IMR-90 (cell line): Measurements from ENCODE around the gene TEPSIN. TPM values are rescaled to one million over a fixed set of nuclear protein-coding genes. Genes with fewer than 3 reads are reported as not detected.
A peak's percentile ranks its signal among the peaks of the same experiment; 100 is the strongest.

ENCODE experiments used
- ATAC-seq: fragments of 200-7000 bp; cut with Tn5 transposase; 2 replicates; pipeline ENCODE4 v1.9.1; 2020; ENCODE audit warnings: low read depth, mild to moderate bottlenecking, moderate library complexity
- BruUV-seq: library from RNA; stranded (reverse); fragments of 400-500 nt; replicated peaks from 2 replicates; lab custom pipeline; 2021; lab: Mats Ljungman, UMichigan
- CTCF ChIA-PET: fragments of 300-600 bp; formaldehyde crosslinking; extraction: SDS; loops from one replicate; lab custom pipeline; 2021; ENCODE audit warnings: antibody characterized with exemption; lab: Yijun Ruan, JAX
- POLR2A ChIA-PET: fragments of 300-600 bp; sonication (Branson Sonifier 250); formaldehyde crosslinking; loops from one replicate; lab custom pipeline; 2022; ENCODE audit warnings: antibody characterized with exemption; ENCODE audit not compliant: unreplicated experiment; lab: Charles Lee
- DNase-seq: peaks from one replicate; pipeline ENCODE4 v3.0.0; 2013
- H2AFZ ChIP-seq: replicated peaks from 2 replicates; pipeline ENCODE3; 2013; ENCODE audit warnings: low read length, mild to moderate bottlenecking; ENCODE audit not compliant: poor library complexity
- H2AK5ac ChIP-seq: 2 replicates; pipeline ENCODE4 v1.6.1; 2013; ENCODE audit warnings: low read depth, low read length, inconsistent platforms
- H2AK9ac ChIP-seq: replicated peaks from 2 replicates; pipeline ENCODE3; 2013; ENCODE audit warnings: mild to moderate bottlenecking, low read depth, low read length, moderate library complexity; ENCODE audit not compliant: poor library complexity
- H2BK120ac ChIP-seq: 2 replicates; pipeline ENCODE4 v1.6.1; 2013; ENCODE audit warnings: low read depth, low read length, inconsistent platforms
- H2BK15ac ChIP-seq: 3 replicates; pipeline ENCODE4 v1.6.1; 2013; ENCODE audit warnings: low read depth, low read length, inconsistent platforms
- H2BK20ac ChIP-seq: 2 replicates; pipeline ENCODE4 v1.6.1; 2013; ENCODE audit warnings: low read depth, mild to moderate bottlenecking, inconsistent platforms, low read length, moderate library complexity
- H2BK5ac ChIP-seq: 2 replicates; pipeline ENCODE4 v1.6.1; 2013; ENCODE audit warnings: mild to moderate bottlenecking, low read depth, low read length, inconsistent platforms; ENCODE audit not compliant: poor library complexity, severe bottlenecking
- H3K14ac ChIP-seq: replicated peaks from 2 replicates; pipeline ENCODE4 v1.6.1; 2013; ENCODE audit warnings: low read depth, low read length, inconsistent platforms
- H3K18ac ChIP-seq: 2 replicates; pipeline ENCODE4 v1.6.1; 2013; ENCODE audit warnings: low read depth, low read length, control low read depth
- H3K23ac ChIP-seq: 2 replicates; pipeline ENCODE4 v1.6.1; 2013; ENCODE audit warnings: low read depth, low read length, inconsistent platforms
- H3K27ac ChIP-seq: 2 replicates; pipeline ENCODE4 v1.5.1; 2013; ENCODE audit warnings: mild to moderate bottlenecking, control low read depth, low read length; ENCODE audit not compliant: insufficient read depth
- H3K27me3 ChIP-seq: 2 replicates; pipeline ENCODE4 v1.6.1; 2013; ENCODE audit warnings: low read length; ENCODE audit not compliant: control insufficient read depth, insufficient read depth
- H3K36me3 ChIP-seq: 2 replicates; pipeline ENCODE4 v1.6.1; 2013; ENCODE audit warnings: low read length, mixed read lengths; ENCODE audit not compliant: control insufficient read depth, insufficient read depth
- H3K4ac ChIP-seq: 2 replicates; pipeline ENCODE4 v1.6.1; 2013; ENCODE audit warnings: low read depth, low read length, inconsistent platforms
- H3K4me1 ChIP-seq: 2 replicates; pipeline ENCODE4 v1.6.1; 2013; ENCODE audit warnings: low read length, mixed read lengths; ENCODE audit not compliant: control insufficient read depth, insufficient read depth
- H3K4me2 ChIP-seq: 2 replicates; pipeline ENCODE4 v1.6.1; 2013; ENCODE audit warnings: low read depth, mild to moderate bottlenecking, control low read depth, low read length, moderate library complexity
- H3K4me3 ChIP-seq: 2 replicates; pipeline ENCODE4 v1.5.1; 2013; ENCODE audit warnings: low read depth, mild to moderate bottlenecking, control low read depth, low read length, moderate library complexity; ENCODE audit not compliant: insufficient read depth
- H3K56ac ChIP-seq: 2 replicates; pipeline ENCODE4 v1.6.1; 2013; ENCODE audit warnings: low read length, inconsistent platforms; ENCODE audit not compliant: insufficient read depth; ENCODE audit errors: extremely low read depth
- H3K79me1 ChIP-seq, 2 experiments: 2 replicates each; pipeline ENCODE4 v1.6.1; 2013; ENCODE audit warnings: low read length in 2 of 2, inconsistent platforms in 1 of 2, low read depth in 1 of 2
- H3K9ac ChIP-seq: 2 replicates; pipeline ENCODE4 v1.6.1; 2013; ENCODE audit warnings: low read depth, low read length, control low read depth
- H3K9me1 ChIP-seq: 2 replicates; pipeline ENCODE4 v1.6.1; 2013; ENCODE audit warnings: low read length, inconsistent platforms; ENCODE audit not compliant: insufficient read depth
- H3K9me3 ChIP-seq: 2 replicates; pipeline ENCODE4 v1.6.1; 2013; ENCODE audit warnings: low read length; ENCODE audit not compliant: control insufficient read depth, insufficient read depth
- H4K20me1 ChIP-seq: 2 replicates; pipeline ENCODE4 v1.6.1; 2013; ENCODE audit warnings: low read length, inconsistent platforms; ENCODE audit not compliant: insufficient read depth
- H4K5ac ChIP-seq: 2 replicates; pipeline ENCODE4 v1.6.1; 2013; ENCODE audit warnings: mild to moderate bottlenecking, low read depth, low read length, control low read depth
- H4K8ac ChIP-seq, 2 experiments: 2 replicates each; pipeline ENCODE4 v1.6.1; 2013; ENCODE audit warnings: low read depth in 2 of 2, low read length in 2 of 2, control low read depth in 1 of 2, inconsistent platforms in 1 of 2
- H4K91ac ChIP-seq: 2 replicates; pipeline ENCODE4 v1.6.1; 2013; ENCODE audit warnings: low read depth, low read length, inconsistent platforms; ENCODE audit not compliant: insufficient read depth
- BHLHE40 ChIP-seq: fragments of 150-350 bp; IDR thresholded peaks from 2 replicates; pipeline ENCODE4 v1.6.1; 2016; ENCODE audit warnings: mild to moderate bottlenecking, low read depth, low read length
- CEBPB ChIP-seq: IDR thresholded peaks from 2 replicates; pipeline ENCODE4 v1.6.1; 2012; ENCODE audit warnings: low read depth, low read length, improper control_type of control experiment
- CHD1 ChIP-seq: IDR thresholded peaks from 2 replicates; pipeline ENCODE4 v1.6.1; 2012; ENCODE audit warnings: low read depth, low read length, improper control_type of control experiment
- FOS ChIP-seq: fragments of 150-350 bp; IDR thresholded peaks from 2 replicates; pipeline ENCODE4 v1.6.1; 2016; ENCODE audit warnings: low read depth, low read length
- MAFK ChIP-seq: IDR thresholded peaks from 2 replicates; pipeline ENCODE4 v1.6.1; 2012; ENCODE audit warnings: low read depth, low read length, improper control_type of control experiment
- MAZ ChIP-seq: IDR thresholded peaks from 2 replicates; pipeline ENCODE4 v1.6.1; 2012; ENCODE audit warnings: low read depth, mild to moderate bottlenecking, low read length, improper control_type of control experiment, moderate library complexity, borderline replicate concordance
- MXI1 ChIP-seq: IDR thresholded peaks from 2 replicates; pipeline ENCODE4 v1.6.1; 2012; ENCODE audit warnings: low read depth, mild to moderate bottlenecking, low read length, moderate library complexity, borderline replicate concordance
- NFE2L2 ChIP-seq: fragments of 150-350 bp; IDR thresholded peaks from 2 replicates; pipeline ENCODE4 v1.6.1; 2016; ENCODE audit warnings: low read depth, mild to moderate bottlenecking, low read length
- POLR2A ChIP-seq: IDR thresholded peaks from 2 replicates; pipeline ENCODE4 v1.6.1; 2012; ENCODE audit warnings: mild to moderate bottlenecking, low read depth, low read length
- RAD21 ChIP-seq: IDR thresholded peaks from 2 replicates; pipeline ENCODE4 v1.6.1; 2012; ENCODE audit warnings: low read length, improper control_type of control experiment
- RCOR1 ChIP-seq: IDR thresholded peaks from 2 replicates; pipeline ENCODE4 v1.6.1; 2012; ENCODE audit warnings: mild to moderate bottlenecking, low read length, improper control_type of control experiment; ENCODE audit not compliant: insufficient replicate concordance
- RFX5 ChIP-seq: IDR thresholded peaks from 2 replicates; pipeline ENCODE4 v1.8.0; 2012; ENCODE audit warnings: low read depth, mild to moderate bottlenecking, low read length, moderate library complexity
- SMC3 ChIP-seq: fragments of 150-350 bp; IDR thresholded peaks from 2 replicates; pipeline ENCODE4 v1.6.1; 2016; ENCODE audit warnings: low read depth, mild to moderate bottlenecking, antibody characterized with exemption, low read length, moderate library complexity
- WGBS, 2 experiments: methylation state at CpG; one replicate each; pipeline versions ENCODE4 v1.1.5 to v1.1.7; 2013; ENCODE audit warnings: missing lambda C conversion rate in 2 of 2; ENCODE audit not compliant: insufficient read length in 1 of 2; ENCODE audit errors: extremely low coverage in 2 of 2; 5-methylcytosine and 5-hydroxymethylcytosine counted together
- dilution Hi-C: fragments of 300-500 bp; cut with HindIII; formaldehyde crosslinking; loops from one replicate; pipeline ENCODE4 v1.14.3; 2018; ENCODE audit warnings: low sequenced_read_pairs; ENCODE audit not compliant: unreplicated experiment
- in situ Hi-C: fragments of 300-500 bp; cut with MboI; formaldehyde crosslinking; loops from 3 replicates; pipeline ENCODE4 v1.14.3; 2019; ENCODE audit warnings: low sequenced_read_pairs, inconsistent platforms, mixed read lengths
- intact Hi-C: fragments of 100-400 bp; cut with micrococcal nuclease; formaldehyde crosslinking; loops from 2 replicates; pipeline ENCODE4 v1.10.0; 2022
- polyA plus RNA-seq, 3 experiments: library from polyadenylated mRNA; depleted of rRNA; stranded (reverse); fragments of >200 nt; gene quantifications; 2 replicates each; pipeline ENCODE4 v1.2.3, GENCODE V29; 2012; ENCODE audit warnings: low replicate concordance in 1 of 3
- total RNA-seq: library from RNA; depleted of rRNA; stranded (reverse); fragments of >200 nt; gene quantifications from 2 replicates; pipeline ENCODE4 v1.2.3, GENCODE V29; 2012
- TF ChIP-seq, protein P1 (sequence below): conservative IDR thresholded peaks from 2 replicates; pipeline ENCODE4 v1.5.1; 2012; ENCODE audit warnings: mild to moderate bottlenecking, low read depth, low read length, improper control_type of control experiment
- TF ChIP-seq, protein P2 (sequence below): fragments of 150-350 bp; IDR thresholded peaks from 2 replicates; pipeline ENCODE4 v1.6.1; 2016; ENCODE audit warnings: low read depth, mild to moderate bottlenecking, low read length, moderate library complexity, borderline replicate concordance
- TF ChIP-seq, protein P3 (sequence below): fragments of 150-350 bp; IDR thresholded peaks from 2 replicates; pipeline ENCODE4 v1.6.1; 2017; ENCODE audit warnings: mild to moderate bottlenecking, antibody characterized with exemption, low read length, low read depth

Gene TEPSIN
- total and polyA plus RNA-seq, 2 of the 4 experiments (the other 2 are of a cell fraction), result 3.2 to 28.1 TPM

DNA sequence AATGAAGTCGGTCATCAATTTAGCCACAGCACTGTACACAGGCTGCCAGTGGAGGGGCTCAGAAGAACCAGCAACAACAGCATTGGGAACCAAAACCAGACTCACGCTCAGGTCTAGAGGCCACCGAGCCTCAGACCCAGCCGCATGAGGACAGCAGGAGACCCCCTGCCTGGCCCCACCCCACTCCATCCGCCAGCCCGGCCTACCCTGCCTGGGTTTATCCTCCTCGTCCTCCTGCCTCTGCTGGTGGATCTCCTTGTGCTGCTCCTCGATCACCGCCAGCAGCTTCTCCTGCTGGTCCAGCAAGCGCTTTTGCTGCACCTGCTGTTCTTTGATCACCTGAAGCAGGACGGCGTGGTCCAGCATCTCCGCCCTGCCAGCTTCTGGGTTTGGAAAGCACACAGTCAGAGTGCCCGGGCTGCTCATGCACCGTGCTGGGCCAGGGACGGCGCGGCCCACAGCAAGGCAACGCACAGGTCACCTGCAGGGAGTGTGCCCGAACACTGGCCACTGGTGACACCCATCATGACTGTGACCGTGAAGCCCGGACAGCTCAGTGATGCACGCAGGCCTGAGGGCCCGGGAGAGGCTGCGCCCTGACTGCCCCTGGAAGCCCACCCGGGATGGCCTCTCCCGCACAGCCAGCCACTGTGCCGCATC, 8.0 kb upstream of the TEPSIN start:
- Histone ChIP-seq H3K4ac (no peak overlapping the region), H3K18ac (no peak overlapping the region), H4K91ac (no peak overlapping the region), H3K4me2 (no peak overlapping the region), H4K20me1 (peaks cover 22% of the 10 kb centered on the region), H4K8ac (no peak overlapping the region), H3K23ac (no peak overlapping the region), H3K4me3 (no peak overlapping the region), H4K5ac (no peak overlapping the region), H3K56ac (no peak overlapping the region), H2BK15ac (no peak overlapping the region), H3K9me3 (no peaks in the 10 kb centered on the region), H2AK9ac (peak overlapping the region; percentile 26), H2BK20ac (no peak overlapping the region), H3K27me3 (no peaks in the 10 kb centered on the region), H3K4me1 (peaks cover 7% of the 10 kb centered on the region), H2BK5ac (no peak overlapping the region), H3K79me1 (peaks cover 0 to 28% of the 10 kb centered on the region in 2 experiments; a peak in 3 of 4 replicates), H3K36me3 (peaks cover 23% of the 10 kb centered on the region), H2BK120ac (no peak overlapping the region), H2AK5ac (no peak overlapping the region), H2AFZ (no peak overlapping the region), H3K9me1 (0 out of 2 replicates have a peak, but pooled peaks cover 3% of the 10 kb centered on the region), H3K9ac (no peak overlapping the region), H3K27ac (no peak overlapping the region), H3K14ac (no peak overlapping the region)
- intact Hi-C loops, result no loop called here
- no peak for DNase-seq
- WGBS, 2 experiments, result 95% methylated on average over 24 of the region's 28 CpGs; no CpG with 5 or more reads in 1 of the 2 experiments
- CTCF ChIA-PET, result no interaction called here
- dilution Hi-C loops, result no loop called here
- TF ChIP-seq CEBPB (no peak), RCOR1 (no peak), MAFK (no peak), NFE2L2 (no peak), BHLHE40 (no peak), SMC3 (no peak), POLR2A (no peak), MXI1 (no peak), RAD21 (no peak), CHD1 (no peak), FOS (no peak), RFX5 (no peak), MAZ (no peak)
- TF ChIP-seq, protein P1, sequence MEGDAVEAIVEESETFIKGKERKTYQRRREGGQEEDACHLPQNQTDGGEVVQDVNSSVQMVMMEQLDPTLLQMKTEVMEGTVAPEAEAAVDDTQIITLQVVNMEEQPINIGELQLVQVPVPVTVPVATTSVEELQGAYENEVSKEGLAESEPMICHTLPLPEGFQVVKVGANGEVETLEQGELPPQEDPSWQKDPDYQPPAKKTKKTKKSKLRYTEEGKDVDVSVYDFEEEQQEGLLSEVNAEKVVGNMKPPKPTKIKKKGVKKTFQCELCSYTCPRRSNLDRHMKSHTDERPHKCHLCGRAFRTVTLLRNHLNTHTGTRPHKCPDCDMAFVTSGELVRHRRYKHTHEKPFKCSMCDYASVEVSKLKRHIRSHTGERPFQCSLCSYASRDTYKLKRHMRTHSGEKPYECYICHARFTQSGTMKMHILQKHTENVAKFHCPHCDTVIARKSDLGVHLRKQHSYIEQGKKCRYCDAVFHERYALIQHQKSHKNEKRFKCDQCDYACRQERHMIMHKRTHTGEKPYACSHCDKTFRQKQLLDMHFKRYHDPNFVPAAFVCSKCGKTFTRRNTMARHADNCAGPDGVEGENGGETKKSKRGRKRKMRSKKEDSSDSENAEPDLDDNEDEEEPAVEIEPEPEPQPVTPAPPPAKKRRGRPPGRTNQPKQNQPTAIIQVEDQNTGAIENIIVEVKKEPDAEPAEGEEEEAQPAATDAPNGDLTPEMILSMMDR, result no peak
- TF ChIP-seq, protein P2, sequence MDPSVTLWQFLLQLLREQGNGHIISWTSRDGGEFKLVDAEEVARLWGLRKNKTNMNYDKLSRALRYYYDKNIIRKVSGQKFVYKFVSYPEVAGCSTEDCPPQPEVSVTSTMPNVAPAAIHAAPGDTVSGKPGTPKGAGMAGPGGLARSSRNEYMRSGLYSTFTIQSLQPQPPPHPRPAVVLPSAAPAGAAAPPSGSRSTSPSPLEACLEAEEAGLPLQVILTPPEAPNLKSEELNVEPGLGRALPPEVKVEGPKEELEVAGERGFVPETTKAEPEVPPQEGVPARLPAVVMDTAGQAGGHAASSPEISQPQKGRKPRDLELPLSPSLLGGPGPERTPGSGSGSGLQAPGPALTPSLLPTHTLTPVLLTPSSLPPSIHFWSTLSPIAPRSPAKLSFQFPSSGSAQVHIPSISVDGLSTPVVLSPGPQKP, result no peak
- TF ChIP-seq, protein P3, sequence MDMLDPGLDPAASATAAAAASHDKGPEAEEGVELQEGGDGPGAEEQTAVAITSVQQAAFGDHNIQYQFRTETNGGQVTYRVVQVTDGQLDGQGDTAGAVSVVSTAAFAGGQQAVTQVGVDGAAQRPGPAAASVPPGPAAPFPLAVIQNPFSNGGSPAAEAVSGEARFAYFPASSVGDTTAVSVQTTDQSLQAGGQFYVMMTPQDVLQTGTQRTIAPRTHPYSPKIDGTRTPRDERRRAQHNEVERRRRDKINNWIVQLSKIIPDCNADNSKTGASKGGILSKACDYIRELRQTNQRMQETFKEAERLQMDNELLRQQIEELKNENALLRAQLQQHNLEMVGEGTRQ, result no peak
- no TSS peak for BruUV-seq
- in situ Hi-C loops, result no loop called here
- POLR2A ChIA-PET, result no interaction called here
- ATAC-seq, result no peak
